Dermis blood vessel endothelial cell (primary cell): ENCODE results near the gene OXTR. TPM values are rescaled to one million over a fixed set of nuclear protein-coding genes. Genes with fewer than 3 reads are reported as not detected.

Experiments
- DNase-seq: peaks from one replicate; pipeline ENCODE4 v3.0.0; 2010
- total RNA-seq: library from RNA; depleted of rRNA; stranded (reverse); fragments of >200 nt; gene quantifications from 2 replicates; pipeline ENCODE4 v1.2.3, GENCODE V29; 2014

OXTR gene
- total RNA-seq, 1 donor from 2014 or later: 4.6 TPM

- DNase-seq: no peak
These were observed 2.2 kb downstream of the OXTR start for GRCh38 chr3:8767256-8767666.

DNA sequence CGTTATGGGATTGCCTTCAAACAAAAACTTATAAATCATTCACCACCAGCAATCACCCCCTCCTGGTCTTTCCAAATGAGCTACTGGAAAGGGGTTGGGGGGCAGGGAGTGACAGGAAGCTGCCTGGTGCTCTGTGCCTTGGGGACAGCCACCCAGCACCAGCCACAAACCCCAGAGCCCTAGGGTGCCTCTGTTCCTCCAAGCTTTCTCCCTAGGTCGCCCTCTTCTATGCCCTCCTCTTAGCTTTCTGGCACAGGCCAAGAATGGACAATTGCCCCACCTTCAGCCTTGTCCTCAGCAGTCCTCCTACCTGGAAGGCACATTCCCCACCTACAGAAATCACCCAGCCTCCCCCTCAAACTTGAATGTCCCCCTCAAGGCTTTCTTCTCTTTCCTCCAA is 3.3 kb downstream of the OXTR start:
- no peak for DNase-seq

GRCh38 chr3:8765528-8765927 is 3.9 kb downstream of the OXTR start:
- no peak for DNase-seq

GRCh38 chr3:8764528-8764927 is 4.9 kb downstream of the OXTR start:
- DNase-seq: no peak

GRCh38 chr3:8762607-8763377 is 6.6 kb downstream of the OXTR start:
- DNase-seq: no peak

DNA sequence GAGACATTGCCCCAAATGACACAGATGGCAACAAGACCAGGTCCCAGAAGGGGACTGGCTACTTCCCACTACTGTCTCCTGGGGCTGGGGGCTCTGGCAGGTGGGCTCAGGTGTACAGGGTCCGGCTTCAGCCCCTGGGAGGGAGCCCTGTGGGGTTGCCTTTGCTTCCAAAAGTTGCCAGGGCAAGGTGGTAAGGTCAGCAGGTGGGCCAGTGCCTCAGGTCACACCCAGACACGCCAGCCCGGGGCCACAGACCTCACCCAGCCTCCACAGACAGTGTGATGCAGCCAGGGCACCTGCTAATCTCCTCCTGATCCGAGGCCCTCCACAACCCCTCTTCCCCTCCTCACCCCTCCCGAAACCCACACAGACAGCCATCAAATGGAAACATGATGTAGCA is 7.5 kb downstream of the OXTR start:
- DNase-seq: no peak

- DNase-seq: no peak
These were observed 8.9 kb downstream of the OXTR start for GRCh38 chr3:8760506-8760905.

DNA sequence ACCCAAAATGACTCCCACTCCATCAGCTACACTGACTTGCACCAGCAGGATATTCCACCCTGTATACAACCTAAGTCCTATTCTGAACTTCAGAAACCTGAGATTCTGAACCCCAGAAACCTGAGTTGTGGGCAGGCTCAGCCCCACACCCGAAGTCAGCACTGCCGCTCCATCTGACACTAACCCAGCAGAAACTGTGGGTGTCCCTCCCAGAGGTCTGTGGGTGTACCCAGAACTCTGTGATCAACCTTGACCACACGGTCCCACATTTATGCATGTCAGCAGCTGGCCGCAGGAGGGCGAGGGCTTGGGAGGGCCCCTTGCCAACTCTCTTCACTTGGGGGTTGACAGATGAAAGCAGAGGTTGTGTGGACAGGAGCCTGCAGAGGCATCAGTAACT is 9.3 kb downstream of the OXTR start:
- no peak for DNase-seq

- no peak for DNase-seq
These were observed 10.2 kb downstream of the OXTR start for GRCh38 chr3:8759038-8759707.

DNA sequence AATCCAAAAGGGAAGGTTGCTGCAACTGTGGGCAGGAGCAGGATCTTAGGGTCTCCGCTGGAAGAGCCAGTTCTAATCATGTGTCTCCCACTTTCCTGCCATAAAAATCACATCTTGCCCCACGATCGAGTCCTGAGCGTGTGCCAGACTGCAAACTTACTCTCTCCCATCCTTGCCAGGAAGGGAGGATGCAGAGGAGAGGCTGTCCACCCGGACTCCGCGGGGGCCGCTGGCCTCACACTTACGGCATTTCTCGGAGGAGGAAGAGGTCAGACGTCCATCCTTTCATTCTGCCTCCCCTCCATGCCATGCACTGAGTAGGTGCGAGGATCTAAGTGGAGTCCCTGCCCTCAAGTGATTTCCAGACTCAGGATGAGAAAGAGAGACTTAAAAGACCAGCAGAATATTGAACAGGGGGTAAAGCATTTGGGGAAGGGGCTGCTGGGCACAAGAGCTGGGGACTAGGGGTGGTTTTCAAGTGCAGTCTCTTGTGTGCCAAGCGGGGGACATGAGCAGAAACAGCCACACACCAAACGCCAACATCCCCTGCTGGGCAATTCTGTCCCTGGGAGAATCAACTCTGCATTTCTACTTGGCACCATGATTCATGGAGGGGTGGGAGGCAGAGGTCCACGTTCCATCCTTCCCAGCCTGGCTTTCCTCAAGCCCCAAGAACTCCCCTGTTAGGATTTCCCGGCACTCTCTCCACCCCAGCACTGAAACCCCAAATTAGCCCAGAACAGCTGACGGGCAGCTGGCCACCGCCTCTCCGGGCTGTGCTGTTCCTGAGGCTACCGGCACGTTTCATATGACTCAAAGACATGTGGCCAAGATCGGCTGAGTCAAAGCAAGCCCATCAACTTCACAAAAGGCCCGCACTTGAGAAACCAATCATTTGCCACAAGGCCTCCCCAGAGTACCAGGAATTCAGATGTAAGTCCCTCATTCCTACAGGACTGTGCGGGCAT is 11.6 kb downstream of the OXTR start:
- DNase-seq: no peak

GRCh38 chr3:8756671-8757070 is 12.7 kb downstream of the OXTR start:
- no peak for DNase-seq

DNA sequence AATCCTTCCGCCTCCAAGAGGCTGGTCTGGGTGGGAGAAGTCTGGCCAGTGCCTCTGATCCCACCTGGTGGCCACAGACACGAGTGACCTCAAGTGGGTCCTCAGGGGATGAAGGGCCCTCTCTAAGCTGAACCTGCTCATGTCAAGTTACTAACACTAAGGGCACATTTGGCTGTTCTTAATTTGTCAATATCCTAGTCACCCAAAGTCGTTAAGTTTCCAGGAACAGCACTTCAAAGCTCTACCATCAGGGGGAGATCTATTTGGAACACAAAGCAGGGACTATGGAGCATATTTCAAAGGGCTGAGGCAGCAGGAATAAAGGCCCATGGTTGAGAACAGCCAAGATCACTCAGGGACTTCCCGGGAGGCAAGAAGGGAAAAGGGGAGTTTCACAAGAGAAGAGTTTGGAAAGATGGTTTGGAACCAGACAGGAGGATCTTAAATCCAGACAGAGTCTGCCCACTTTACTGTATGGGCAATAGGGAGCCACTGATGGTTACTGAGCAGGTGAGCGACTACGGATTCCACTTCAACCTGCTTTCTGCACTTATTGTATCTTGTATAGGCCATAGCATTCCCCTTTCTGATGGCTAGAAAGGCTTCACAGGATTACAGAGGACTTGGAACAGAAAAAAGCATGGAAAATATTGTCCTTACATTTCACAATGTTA is 13.7 kb downstream of the OXTR start:
- peak; percentile 28 for DNase-seq

GRCh38 chr3:8755097-8755496 is 14.3 kb downstream of the OXTR start:
- DNase-seq: no peak

- DNase-seq: no peak
These were observed 16.6 kb downstream of the OXTR start for GRCh38 chr3:8752832-8753231.

DNA sequence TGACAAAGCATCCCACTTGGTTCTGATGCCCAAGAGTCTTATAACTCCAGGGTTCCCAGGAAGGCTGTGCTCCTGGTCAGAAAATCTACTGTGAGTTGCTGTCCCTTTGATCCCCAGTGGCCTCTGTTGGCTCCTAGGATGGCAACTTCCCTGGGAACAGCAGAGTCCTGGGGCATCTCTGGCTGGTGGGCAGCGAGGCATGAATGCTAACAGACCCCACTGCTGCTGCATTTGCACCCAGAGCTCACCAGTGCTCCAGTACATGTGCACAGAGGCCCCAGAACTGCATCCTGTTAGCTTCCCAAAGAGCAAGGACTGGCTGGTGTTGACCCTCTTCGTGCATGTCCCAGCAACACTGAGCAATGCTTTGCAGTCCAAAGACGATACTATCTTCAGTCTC is 20.1 kb downstream of the OXTR start:
- DNase-seq: no peak

GRCh38 chr3:8746780-8747345 is 22.6 kb downstream of the OXTR start:
- DNase-seq: no peak

DNA sequence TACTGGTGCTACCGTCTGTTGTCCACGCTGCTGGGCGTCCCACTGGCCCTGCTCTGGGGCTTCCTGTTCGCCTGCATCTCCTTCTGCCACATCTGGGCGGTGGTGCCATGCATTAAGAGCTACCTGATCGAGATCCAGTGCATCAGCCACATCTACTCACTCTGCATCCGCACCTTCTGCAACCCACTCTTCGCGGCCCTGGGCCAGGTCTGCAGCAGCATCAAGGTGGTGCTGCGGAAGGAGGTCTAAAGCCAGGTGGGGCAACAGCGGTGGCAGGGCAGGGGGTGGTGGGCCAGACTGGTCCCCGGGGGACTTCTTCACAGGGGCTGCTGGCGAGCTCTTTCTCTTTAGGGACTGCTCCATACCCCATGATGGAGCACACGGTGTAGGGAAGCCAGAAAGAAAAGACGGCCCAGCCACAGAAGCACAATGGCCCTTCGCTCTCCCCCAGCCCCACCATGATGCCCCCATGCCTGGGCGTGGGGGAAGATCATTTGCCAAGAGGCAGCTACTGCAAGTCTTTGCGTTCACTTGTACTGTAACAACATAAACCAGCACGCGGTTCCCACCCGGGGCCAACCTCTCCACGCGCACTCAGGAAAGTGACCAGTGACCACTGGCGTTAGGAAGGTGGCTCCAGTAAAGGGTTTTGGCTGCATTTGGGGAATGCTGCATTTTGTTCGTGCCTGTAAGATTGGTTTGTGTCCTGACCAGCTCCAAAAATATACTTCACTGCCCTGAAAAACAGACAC is 23.6 kb downstream of the OXTR start:
- no peak for DNase-seq

GRCh38 chr3:8743911-8744310 is 25.5 kb downstream of the OXTR start:
- no peak for DNase-seq

- DNase-seq: no peak
These were observed 26.3 kb downstream of the OXTR start for GRCh38 chr3:8743021-8743601.

DNA sequence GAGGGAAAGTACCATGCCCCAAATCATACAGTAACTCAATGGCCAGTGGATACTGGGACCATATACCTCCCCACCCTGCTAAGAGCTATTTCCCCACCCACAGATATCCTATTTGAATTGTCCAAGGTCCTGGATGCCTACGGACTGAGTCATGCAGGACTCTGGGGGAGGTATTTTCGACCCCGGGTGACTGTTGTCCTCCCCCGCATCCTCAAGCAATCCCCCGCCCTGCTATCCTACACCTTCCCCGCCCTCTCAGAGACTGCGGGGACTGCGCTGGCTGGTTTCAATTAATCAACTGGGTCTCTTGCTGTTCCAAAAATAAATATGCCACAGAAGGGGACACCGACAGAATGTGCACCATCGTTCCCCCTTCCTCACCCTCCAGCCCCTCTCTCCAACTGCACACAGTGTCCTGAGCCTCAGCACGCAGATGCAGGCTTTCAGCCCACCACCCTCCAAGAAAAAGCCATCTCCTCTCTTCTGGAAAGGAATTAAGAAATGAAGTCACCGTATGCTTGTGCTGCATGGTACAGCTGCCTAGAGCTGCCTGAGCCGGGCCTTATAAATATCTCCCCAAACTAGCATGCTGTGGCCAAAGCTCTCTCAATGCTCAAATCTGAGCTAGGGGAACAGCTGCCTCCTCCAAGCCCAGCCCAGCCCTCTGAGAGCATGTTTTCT is 27.7 kb downstream of the OXTR start:
- DNase-seq: peak; percentile 75
